GM21381 (cell line): ENCODE measurements around the gene SKP2.
"Not testable (repeated sequence)": the region's sequence is repeated elsewhere in the genome, so short reads cannot be mapped to it uniquely, and the experiment has no call there.

Source experiments
- ATAC-seq: cut with Tn5 transposase; IDR thresholded peaks from one replicate; pipeline ENCODE4 v1.9.1; 2021; ENCODE audit warnings: mild to moderate bottlenecking, moderate library complexity; ENCODE audit not compliant: unreplicated experiment

SKP2 gene

GRCh38 chr5:36151434-36152323, at the start of gene SKP2, which contains the start of gene LMBRD2:
SKP2 (plus strand) TSS chr5:36152111; CDS start chr5:36152263, 152 bp downstream.
LMBRD2 (minus strand) TSS chr5:36151887; CDS start chr5:36143349, 8,538 bp downstream.
- peak; percentile 98 for ATAC-seq

GRCh38 chr5:36105819-36106218, 46.1 kb upstream of the SKP2 start:
- ATAC-seq, result no peak

- ATAC-seq, result no peak
These were observed 43.0 kb upstream of the SKP2 start for GRCh38 chr5:36108758-36109460.

- no peak for ATAC-seq
These were observed 40.7 kb upstream of the SKP2 start for GRCh38 chr5:36111238-36111637.

- no peak for ATAC-seq
These were observed 26.0 kb upstream of the SKP2 start for GRCh38 chr5:36125868-36126267.

GRCh38 chr5:36128795-36129194, 23.1 kb upstream of the SKP2 start:
- no peak for ATAC-seq

- not testable (repeated sequence) for ATAC-seq
These were observed 22.2 kb upstream of the SKP2 start for GRCh38 chr5:36129666-36130065.

- ATAC-seq, result not testable (repeated sequence)
These were observed 18.9 kb upstream of the SKP2 start for GRCh38 chr5:36133009-36133408.

GRCh38 chr5:36135988-36136387, 15.9 kb upstream of the SKP2 start:
- ATAC-seq, result no peak

- ATAC-seq, result no peak
These were observed 15.3 kb upstream of the SKP2 start for GRCh38 chr5:36136581-36136980.

- no peak for ATAC-seq
These were observed 12.8 kb upstream of the SKP2 start for GRCh38 chr5:36138900-36139683.

GRCh38 chr5:36145311-36145710, 6.6 kb upstream of the SKP2 start:
- ATAC-seq, result no peak

GRCh38 chr5:36146390-36146789, 5.5 kb upstream of the SKP2 start:
- no peak for ATAC-seq

- ATAC-seq, result no peak
These were observed 4.2 kb upstream of the SKP2 start for GRCh38 chr5:36147681-36148080.

GRCh38 chr5:36150676-36151433, 1.1 kb upstream of the SKP2 start:
- no peak for ATAC-seq

GRCh38 chr5:36152324-36153297, 700 bp downstream of the SKP2 start:
- no peak for ATAC-seq

GRCh38 chr5:36153298-36153677, 1.4 kb downstream of the SKP2 start:
- no peak for ATAC-seq

- ATAC-seq, result no peak
These were observed 1.8 kb downstream of the SKP2 start for GRCh38 chr5:36153726-36154125.

GRCh38 chr5:36155291-36155690, 3.4 kb downstream of the SKP2 start:
- ATAC-seq, result no peak
